Parathyroid adenoma (tissue), 2 donors: Measurements from ENCODE around the gene LRIG1.

ENCODE experiments used
- H2AFZ ChIP-seq: fragments of 300-600 bp; sonication (generic); one replicate; pipeline ENCODE4 v1.7.0; 2017; ENCODE audit warnings: antibody characterized with exemption, mild to moderate bottlenecking
- H3K27ac ChIP-seq: fragments of 300-600 bp; sonication (generic); one replicate; pipeline ENCODE4 v1.7.0; 2017
- H3K27me3 ChIP-seq: fragments of 300-600 bp; sonication (generic); one replicate; pipeline ENCODE4 v1.7.0; 2017; ENCODE audit warnings: low read length; ENCODE audit not compliant: control insufficient read depth, insufficient read depth
- H3K36me3 ChIP-seq: fragments of 300-600 bp; sonication (generic); one replicate; pipeline ENCODE4 v1.7.0; 2017; ENCODE audit warnings: low read length; ENCODE audit not compliant: control insufficient read depth, insufficient read depth
- H3K4me1 ChIP-seq: fragments of 300-600 bp; sonication (generic); one replicate; pipeline ENCODE4 v1.7.0; 2017; ENCODE audit warnings: control low read depth
- H3K4me2 ChIP-seq: fragments of 300-600 bp; sonication (generic); one replicate; pipeline ENCODE4 v1.7.0; 2017; ENCODE audit warnings: low read length
- H3K4me3 ChIP-seq: fragments of 300-600 bp; sonication (generic); one replicate; pipeline ENCODE4 v1.7.0; 2017; ENCODE audit warnings: low read depth, low read length
- H3K79me2 ChIP-seq: fragments of 300-600 bp; sonication (generic); one replicate; pipeline ENCODE4 v1.7.0; 2017; ENCODE audit warnings: control low read depth
- H3K9ac ChIP-seq: fragments of 300-600 bp; sonication (generic); one replicate; pipeline ENCODE4 v1.7.0; 2017; ENCODE audit warnings: mild to moderate bottlenecking
- H3K9me3 ChIP-seq: fragments of 300-600 bp; sonication (generic); one replicate; pipeline ENCODE4 v1.7.0; 2017; ENCODE audit warnings: low read length; ENCODE audit not compliant: control insufficient read depth
- TF ChIP-seq, protein P1 (sequence below): fragments of 300-600 bp; sonication (generic); IDR thresholded peaks from one replicate; pipeline ENCODE4 v1.7.0; 2017; ENCODE audit warnings: antibody characterized with exemption, mild to moderate bottlenecking
- donor health status: primary hyperparathyroidism.

The LRIG1 gene

DNA sequence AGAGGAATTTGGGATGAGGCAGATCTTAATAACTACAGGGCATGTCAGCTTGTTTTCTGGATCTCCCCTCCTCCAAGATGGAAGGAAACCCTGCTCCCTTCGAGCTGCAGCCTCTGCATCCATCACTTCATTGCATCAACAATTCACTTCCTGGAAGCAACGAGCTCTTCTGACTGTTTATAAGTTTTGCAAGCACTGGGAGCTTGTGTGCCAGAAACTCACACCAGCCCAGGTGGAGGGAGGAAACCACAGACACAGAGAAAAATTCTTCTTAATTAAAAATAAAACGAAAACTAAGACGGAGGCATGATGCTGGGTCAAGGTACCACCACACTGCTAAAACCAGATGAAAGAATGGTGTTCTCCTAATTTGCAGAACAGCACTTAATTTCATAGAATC lies 10.6 kb downstream of the LRIG1 start:
- H3K4me1 ChIP-seq, result peaks cover 4% of the 10 kb centered on the region
- peaks cover 21% of the 10 kb centered on the region for H3K79me2 ChIP-seq
- no peaks in the 10 kb centered on the region for H3K36me3 ChIP-seq
- no peak overlapping the region for H3K9ac ChIP-seq
- TF ChIP-seq, protein P1, sequence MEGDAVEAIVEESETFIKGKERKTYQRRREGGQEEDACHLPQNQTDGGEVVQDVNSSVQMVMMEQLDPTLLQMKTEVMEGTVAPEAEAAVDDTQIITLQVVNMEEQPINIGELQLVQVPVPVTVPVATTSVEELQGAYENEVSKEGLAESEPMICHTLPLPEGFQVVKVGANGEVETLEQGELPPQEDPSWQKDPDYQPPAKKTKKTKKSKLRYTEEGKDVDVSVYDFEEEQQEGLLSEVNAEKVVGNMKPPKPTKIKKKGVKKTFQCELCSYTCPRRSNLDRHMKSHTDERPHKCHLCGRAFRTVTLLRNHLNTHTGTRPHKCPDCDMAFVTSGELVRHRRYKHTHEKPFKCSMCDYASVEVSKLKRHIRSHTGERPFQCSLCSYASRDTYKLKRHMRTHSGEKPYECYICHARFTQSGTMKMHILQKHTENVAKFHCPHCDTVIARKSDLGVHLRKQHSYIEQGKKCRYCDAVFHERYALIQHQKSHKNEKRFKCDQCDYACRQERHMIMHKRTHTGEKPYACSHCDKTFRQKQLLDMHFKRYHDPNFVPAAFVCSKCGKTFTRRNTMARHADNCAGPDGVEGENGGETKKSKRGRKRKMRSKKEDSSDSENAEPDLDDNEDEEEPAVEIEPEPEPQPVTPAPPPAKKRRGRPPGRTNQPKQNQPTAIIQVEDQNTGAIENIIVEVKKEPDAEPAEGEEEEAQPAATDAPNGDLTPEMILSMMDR, result no peak
- H3K4me2 ChIP-seq, result no peak overlapping the region
- H2AFZ ChIP-seq, result no peak overlapping the region
- H3K9me3 ChIP-seq, result no peaks in the 10 kb centered on the region
- no peak overlapping the region for H3K4me3 ChIP-seq
- H3K27me3 ChIP-seq, result no peaks in the 10 kb centered on the region
- no peak overlapping the region for H3K27ac ChIP-seq

DNA sequence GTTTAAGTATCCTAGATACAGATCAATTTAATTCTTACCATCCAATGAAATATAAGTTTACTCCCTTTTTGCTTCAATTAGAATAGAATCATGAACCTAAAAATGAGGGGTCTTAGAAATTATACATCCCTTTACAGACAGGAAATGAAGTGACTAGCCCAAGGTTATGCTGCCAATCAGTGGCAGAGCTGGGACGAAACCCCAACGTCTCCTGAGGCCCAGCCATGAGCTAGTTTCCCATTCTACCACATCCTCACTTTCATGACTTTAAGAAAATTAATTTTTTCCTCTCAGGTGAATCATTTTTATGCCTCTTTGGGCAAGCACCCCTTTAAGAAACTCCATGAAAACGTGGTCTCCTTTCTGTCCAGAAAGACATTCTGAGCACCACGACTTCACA lies 11.2 kb downstream of the LRIG1 start:
- peaks cover 21% of the 10 kb centered on the region for H3K79me2 ChIP-seq
- no peak overlapping the region for H3K27ac ChIP-seq
- H3K4me1 ChIP-seq, result no peaks in the 10 kb centered on the region
- no peaks in the 10 kb centered on the region for H3K9me3 ChIP-seq
- TF ChIP-seq, protein P1, result no peak
- H2AFZ ChIP-seq, result no peak overlapping the region
- no peaks in the 10 kb centered on the region for H3K36me3 ChIP-seq
- no peak overlapping the region for H3K4me2 ChIP-seq
- H3K9ac ChIP-seq, result no peak overlapping the region
- H3K4me3 ChIP-seq, result no peak overlapping the region
- H3K27me3 ChIP-seq, result no peaks in the 10 kb centered on the region

DNA sequence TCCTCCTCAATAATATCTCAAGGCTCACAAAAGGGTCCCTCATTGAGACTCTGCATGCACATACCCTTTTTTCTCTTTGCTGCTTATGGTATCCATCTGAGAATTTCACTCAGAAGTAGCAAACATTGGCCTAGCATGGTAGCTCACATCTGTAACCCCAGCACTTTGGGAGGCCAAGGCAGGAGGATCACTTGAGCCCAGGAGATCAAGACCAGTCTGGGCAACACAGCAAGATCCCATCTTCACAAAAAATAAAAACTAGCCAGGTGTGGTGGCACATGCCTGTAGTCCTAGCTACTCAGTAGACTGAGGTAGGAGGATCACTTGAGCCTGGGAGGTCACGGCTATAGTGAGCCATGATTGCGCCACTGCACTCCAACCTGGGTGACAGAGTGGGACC lies 11.7 kb downstream of the LRIG1 start:
- H3K27ac ChIP-seq, result no peak overlapping the region
- no peaks in the 10 kb centered on the region for H3K4me1 ChIP-seq
- H2AFZ ChIP-seq, result no peak overlapping the region
- peaks cover 21% of the 10 kb centered on the region for H3K79me2 ChIP-seq
- no peaks in the 10 kb centered on the region for H3K27me3 ChIP-seq
- no peak overlapping the region for H3K4me2 ChIP-seq
- no peak overlapping the region for H3K4me3 ChIP-seq
- H3K9me3 ChIP-seq, result no peaks in the 10 kb centered on the region
- no peak overlapping the region for H3K9ac ChIP-seq
- TF ChIP-seq, protein P1, result no peak
- H3K36me3 ChIP-seq, result no peaks in the 10 kb centered on the region

DNA sequence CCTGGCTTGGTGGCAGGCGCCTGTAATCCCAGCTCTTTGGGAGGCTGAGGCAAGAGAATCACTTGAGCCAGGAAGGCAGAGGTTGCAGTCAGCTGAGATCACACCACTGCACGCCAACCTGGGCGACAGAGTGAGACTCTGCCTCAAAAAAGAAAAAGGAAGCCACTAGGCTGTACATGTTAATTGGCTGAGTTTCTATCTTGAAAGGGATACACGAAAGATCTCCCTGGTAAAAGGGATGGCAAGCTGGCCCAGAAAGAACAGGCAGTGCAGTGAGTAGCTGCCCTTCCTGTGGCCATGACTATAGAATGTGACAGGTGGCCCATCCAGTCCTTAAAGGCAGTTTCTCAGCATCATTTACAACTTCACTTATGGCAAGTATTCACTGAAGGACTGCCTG lies 12.3 kb downstream of the LRIG1 start:
- Histone ChIP-seq H3K9ac (no peak overlapping the region), H3K4me3 (no peak overlapping the region), H3K36me3 (no peaks in the 10 kb centered on the region), H3K79me2 (peaks cover 21% of the 10 kb centered on the region), H3K4me2 (no peak overlapping the region), H3K27me3 (no peaks in the 10 kb centered on the region), H3K9me3 (no peaks in the 10 kb centered on the region), H3K4me1 (no peaks in the 10 kb centered on the region), H2AFZ (no peak overlapping the region), H3K27ac (no peak overlapping the region)
- TF ChIP-seq, protein P1, result no peak

DNA sequence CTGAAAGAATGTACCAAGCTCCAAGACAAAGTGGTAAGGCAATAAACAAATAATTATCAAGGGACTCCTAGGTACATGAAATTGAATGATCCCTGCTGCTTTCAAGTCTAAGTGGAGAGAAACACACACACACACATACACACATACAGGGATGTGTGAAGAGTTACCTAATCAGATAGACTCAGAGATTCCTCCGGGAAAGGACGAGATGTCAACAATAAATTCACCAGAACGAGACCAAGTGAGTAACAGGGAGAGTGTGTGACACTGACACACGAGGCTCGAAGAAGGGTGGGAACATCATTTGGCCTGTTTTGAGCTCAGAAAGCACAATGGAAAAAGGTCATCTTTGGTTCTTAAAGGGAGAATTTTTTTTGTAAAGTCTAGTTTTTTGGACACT lies 13.4 kb downstream of the LRIG1 start:
- Histone ChIP-seq H3K9me3 (no peaks in the 10 kb centered on the region), H3K79me2 (peaks cover 22% of the 10 kb centered on the region), H3K27me3 (no peaks in the 10 kb centered on the region), H3K36me3 (no peaks in the 10 kb centered on the region), H3K27ac (no peak overlapping the region), H3K9ac (no peak overlapping the region), H3K4me3 (no peak overlapping the region), H3K4me2 (no peak overlapping the region), H3K4me1 (no peaks in the 10 kb centered on the region), H2AFZ (no peak overlapping the region)
- TF ChIP-seq, protein P1, result no peak
